GM19452 (cell line): ENCODE measurements around the gene C14orf132.
"Not testable (repeated sequence)": the region's sequence is repeated elsewhere in the genome, so short reads cannot be mapped to it uniquely, and the experiment has no call there.

Experiments
- ATAC-seq: cut with Tn5 transposase; IDR thresholded peaks from one replicate; pipeline ENCODE4 v1.9.1; 2021; ENCODE audit not compliant: unreplicated experiment

Gene C14orf132

GRCh38 chr14:96058576-96059200 is 19.5 kb downstream of the C14orf132 start:
- no peak for ATAC-seq

GRCh38 chr14:96059519-96060135 is 20.5 kb downstream of the C14orf132 start:
- no peak for ATAC-seq

DNA sequence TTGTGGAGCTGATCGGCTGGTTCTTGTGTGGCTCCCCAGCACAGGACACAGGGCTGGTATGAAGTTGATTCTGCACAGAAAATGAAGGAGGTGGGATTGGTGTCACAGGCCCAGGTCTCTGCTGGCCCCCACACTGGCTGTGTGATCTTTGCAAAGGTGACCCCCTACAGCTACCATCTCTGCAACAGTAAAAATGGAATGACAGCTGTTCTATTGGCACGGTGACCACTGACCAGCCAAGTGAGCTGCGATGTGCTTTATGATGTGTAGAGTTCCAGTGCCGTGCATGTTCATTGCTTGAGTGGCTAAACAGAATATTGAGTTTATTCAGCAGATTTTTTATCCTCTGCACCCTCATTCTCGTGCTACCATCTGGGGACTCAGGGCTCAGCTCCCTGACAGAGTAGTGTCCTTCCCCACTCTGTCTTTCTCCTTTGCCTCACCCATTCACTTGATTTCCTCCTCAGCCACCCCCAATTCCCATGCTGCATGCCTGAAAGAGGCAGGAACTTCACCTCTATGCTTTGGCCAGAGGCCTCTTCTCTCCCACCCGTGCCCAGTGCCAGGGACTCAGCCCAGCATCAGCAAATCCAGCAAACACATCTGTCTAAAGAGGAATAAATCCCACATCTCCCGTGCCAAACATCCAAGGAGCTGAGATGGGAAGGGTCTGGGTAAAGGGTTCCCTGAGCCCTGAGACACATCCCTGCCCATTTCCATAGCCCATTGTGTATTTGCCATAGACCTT is 21.2 kb downstream of the C14orf132 start:
- no peak for ATAC-seq

GRCh38 chr14:96062010-96062409 is 22.8 kb downstream of the C14orf132 start:
- no peak for ATAC-seq

DNA sequence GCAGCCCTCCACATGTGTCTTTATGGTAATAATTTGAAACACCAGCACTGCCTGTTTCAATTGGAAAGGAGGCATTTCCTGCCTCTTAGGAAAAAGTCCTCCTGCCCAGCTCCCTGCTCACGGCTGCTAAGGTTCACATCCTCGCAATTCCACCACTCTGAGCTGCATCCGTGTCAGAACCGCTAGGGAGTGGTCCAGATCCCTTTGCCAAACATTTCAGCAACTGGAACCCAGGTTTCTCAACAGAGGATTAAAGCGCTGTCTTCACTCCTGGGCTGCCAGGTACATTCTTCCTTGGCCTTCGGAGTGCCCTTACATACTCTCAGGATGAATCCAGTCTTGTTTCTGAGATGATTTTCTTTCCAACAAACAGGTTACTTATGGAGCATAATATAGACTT is 23.3 kb downstream of the C14orf132 start:
- ATAC-seq, result no peak

DNA sequence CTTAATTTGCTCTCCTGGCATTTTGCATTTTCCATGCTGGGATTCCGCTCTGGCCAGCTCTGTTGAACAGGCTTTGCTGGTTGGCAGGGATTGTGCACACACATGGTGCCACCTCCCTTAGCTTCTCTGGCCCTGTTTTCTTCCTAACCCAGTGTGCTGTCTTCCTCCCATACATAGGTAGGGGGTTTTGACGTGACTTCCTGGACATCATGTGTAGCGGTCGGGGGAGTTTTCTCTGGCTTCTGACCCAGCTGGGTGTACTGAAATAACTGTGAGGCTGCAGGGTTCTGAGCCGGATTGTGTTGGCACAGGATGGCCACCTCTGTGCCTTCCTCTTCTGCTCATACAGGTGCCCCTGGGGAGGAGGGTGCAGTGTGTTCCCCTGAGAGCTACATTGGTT is 25.7 kb downstream of the C14orf132 start:
- ATAC-seq, result no peak

- ATAC-seq, result no peak
These were observed 26.7 kb downstream of the C14orf132 start for GRCh38 chr14:96065661-96066459.

DNA sequence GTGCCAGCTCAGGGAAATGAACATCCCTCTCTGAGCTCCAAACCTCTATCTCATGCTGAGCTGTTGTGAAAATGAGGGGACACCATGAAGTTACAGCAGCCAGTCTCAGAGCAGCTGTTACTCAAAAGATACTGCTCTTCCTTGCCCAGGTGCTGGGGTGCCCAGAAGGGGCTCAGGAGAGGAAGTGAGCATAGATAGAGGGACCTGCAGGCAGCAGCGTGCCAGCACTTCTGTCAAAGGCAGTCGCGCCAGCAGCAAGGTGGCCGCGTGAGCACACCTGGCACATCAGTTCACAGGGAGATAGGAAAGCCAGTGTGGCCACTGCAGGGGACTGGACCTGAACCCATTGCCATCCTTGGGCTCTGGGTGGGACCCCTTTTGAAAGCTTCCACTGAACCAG is 27.8 kb downstream of the C14orf132 start:
- ATAC-seq, result no peak

DNA sequence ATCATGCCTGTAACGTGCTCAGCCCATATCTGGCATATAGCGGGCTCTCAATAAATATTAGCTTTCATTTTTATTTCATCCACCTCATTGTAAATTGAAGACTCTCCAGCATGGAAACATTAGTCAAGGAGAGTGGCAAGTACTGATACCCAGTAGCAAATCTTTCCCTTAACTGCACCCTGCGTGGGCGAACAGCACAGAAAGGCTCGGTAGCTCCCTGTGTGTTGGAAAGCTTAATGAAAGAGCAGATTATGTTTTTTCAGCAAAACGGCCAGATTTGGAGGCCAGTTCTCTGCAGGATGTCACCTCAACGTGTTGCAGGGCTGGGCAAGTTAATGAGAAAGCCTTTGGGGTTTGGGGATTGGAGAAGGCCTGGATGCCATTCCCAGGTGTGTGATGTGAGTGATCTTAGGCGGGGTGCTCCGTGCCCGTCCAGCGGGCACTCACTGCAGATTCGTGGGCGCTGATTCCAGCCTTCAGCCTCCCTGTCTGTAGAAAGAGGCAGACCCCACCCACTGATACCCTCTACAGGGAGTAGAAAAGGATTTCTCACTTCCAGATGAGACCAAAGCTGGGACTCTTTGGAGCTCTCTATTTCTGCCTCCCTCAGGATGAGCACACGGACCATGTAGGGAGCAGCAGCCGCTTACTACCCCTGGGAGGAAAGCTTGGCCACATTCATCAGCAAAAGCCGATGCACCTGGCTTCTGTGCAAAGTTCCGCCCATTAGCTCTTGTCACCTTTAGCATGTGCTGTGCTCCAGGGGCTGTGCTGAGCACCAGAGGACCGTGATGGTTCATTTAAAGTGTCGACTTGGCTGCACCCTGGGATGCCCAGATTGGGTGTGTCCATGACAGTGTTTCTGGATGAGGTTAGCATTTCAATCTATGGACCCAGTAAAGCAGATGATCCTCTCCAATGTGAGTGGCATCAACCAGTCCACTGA is 29.1 kb downstream of the C14orf132 start:
- ATAC-seq, result no peak

DNA sequence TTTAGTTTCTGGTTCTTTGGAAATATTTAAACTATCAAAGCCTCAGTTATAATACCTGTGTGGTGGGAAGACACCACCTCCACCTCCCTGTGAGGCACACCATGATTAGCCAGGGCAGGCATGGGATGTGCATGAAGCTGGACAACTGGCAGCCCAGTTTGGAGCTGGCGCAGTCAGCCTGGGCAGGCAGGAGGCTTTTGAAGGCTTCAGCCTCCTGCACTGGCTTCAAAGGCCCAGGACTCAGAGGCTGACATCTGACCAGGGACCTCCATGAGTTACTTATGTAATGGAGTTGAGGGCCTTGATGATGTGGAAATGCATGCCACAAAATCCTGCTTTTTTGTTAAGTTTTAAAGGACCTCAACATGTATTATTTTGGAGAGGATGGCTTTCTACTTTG is 30.3 kb downstream of the C14orf132 start:
- no peak for ATAC-seq

DNA sequence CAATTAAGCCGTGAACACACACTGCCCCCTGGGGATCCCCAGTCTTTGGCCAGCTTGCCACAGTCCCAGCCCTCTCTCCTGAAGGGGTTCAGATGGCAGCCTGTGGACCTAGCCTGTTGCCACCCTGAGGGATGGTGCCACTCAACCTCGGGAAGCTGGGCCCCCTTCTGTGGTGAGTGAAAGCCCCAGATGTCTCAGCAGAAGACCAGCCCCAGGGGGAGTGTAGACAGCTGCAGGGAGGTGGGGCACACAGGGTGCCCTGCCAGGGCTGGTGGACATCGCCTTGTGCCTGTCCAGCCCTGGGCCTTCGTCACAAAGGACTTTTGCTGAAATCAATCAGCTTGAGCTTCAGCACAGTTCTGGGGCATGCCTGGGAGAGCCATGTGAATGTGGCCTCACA is 32.4 kb downstream of the C14orf132 start:
- ATAC-seq, result no peak

GRCh38 chr14:96072076-96072475 is 32.9 kb downstream of the C14orf132 start:
- no peak for ATAC-seq

DNA sequence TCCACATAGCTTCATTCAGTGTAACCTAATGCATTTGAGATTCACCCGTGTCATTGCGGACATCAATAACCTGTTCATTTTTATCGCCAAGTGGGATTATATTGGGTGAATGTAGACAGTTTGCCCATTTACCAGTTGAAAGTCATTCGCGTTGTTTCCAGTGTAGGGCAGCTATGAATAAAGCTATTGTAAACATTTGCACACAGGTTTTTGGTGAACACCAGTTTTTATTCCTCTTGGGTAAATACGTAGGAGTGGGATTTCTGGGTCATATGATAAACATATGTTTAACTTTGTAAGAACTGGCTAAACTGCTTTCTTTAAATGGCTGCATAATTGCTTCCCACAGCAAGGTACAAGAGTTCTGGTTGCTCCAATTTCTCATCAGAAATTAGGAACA is 33.6 kb downstream of the C14orf132 start:
- ATAC-seq, result no peak

DNA sequence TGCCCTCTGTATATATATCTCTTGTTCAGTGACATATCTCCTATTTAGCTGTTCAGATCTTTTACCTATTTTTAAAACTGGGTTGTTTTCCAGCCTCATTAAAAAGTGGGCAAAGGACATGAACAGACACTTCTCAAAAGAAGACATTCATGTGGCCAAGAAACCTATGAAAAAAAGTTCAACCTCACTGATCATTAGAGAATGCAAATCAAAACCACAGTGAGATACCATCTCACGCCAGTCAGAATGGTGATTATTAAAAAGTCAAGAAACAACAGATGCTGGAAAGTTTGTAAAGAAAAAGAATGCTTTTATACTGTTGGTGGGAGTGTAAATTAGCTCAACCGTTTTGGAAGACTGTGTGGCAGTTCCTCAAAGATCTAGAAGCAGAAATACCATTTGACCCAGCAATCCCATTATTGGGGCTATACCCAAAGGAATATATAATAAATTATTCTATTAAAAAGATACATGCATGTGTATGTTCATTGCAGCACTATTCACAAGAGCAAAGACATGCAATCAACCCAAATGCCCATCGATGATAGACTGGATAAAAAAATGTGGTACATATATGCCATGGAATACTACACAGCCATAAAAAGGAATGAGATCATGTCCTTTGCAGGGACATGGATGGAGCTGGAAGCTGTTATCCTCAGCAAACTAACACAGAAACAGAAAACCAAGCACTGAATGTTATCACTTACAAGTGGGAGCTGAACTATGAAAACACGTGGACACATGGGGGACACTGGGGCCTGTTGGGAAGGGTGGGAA is 34.3 kb downstream of the C14orf132 start:
- ATAC-seq, result not testable (repeated sequence)

GRCh38 chr14:96077983-96078624 is 38.9 kb downstream of the C14orf132 start:
- ATAC-seq, result no peak

DNA sequence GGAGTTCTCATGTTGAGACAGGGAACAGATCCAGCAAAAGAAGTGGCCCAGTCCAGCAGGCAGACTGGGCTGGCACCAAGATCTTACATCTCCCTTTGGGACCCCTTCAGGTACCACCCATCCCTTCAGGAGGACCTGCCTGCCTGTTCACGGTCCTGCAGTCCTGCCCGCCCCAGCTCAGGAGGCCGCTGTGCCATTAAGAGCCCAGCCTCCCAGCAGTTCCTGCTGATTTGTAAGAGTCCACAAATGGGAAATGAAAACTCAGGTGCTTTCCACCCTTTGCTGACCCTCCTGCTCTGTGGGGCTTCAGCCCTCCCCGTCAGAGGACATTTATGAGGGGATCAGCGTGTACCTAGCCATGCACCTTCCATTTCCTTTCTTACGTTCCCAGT is 39.5 kb downstream of the C14orf132 start:
- no peak for ATAC-seq

DNA sequence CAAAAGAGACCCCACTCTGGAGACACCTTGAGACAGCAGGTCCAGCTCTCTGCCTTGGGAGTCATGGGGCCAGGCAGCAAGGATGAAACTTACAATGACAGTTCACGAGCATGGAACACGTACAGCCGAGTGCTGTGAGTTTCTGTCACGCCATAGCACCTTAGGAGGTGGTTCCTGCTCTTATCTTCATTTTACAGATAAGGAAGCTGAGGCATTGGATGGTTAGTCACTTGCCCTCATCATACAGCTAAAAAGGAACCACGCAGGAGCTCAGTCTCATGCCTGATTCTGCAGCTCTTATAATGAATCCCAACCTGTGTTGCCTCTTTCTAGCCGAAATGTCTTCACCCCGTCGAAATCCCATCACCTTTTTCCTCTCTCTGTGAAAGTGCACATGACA is 39.9 kb downstream of the C14orf132 start:
- ATAC-seq, result no peak

DNA sequence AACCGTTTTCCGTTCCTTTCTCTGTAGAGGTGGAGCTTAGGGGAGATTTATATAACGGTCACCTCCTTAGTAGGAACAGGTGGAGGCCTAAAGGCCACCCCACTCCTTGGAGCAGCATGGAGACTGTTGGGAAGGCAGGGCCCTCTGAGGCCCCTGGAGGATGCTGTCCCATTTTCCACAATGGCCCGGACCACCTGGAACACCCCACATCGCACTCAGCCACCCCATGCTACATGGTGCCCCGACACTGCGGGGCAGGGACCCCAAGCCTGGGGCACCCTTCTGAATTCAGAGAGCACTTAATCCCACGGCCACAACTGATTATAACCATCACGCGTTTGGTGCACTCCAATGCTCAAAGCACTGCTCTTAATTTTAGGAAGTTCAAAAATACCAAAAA is 41.4 kb downstream of the C14orf132 start:
- no peak for ATAC-seq

GRCh38 chr14:96081224-96081623 is 42.1 kb downstream of the C14orf132 start:
- no peak for ATAC-seq
